ENCODE measurements around the gene S100A14. TPM values are rescaled to one million over a fixed set of nuclear protein-coding genes. Genes with fewer than 3 reads are reported as not detected.

S100A14 gene
- total and polyA plus RNA-seq, 9 of the 15 experiments (the other 6 are each of a cell fraction or from before 2014, with no cell fraction given), result 0.10 to 0.64 (median 0.24) TPM; not detected in 3

DNA sequence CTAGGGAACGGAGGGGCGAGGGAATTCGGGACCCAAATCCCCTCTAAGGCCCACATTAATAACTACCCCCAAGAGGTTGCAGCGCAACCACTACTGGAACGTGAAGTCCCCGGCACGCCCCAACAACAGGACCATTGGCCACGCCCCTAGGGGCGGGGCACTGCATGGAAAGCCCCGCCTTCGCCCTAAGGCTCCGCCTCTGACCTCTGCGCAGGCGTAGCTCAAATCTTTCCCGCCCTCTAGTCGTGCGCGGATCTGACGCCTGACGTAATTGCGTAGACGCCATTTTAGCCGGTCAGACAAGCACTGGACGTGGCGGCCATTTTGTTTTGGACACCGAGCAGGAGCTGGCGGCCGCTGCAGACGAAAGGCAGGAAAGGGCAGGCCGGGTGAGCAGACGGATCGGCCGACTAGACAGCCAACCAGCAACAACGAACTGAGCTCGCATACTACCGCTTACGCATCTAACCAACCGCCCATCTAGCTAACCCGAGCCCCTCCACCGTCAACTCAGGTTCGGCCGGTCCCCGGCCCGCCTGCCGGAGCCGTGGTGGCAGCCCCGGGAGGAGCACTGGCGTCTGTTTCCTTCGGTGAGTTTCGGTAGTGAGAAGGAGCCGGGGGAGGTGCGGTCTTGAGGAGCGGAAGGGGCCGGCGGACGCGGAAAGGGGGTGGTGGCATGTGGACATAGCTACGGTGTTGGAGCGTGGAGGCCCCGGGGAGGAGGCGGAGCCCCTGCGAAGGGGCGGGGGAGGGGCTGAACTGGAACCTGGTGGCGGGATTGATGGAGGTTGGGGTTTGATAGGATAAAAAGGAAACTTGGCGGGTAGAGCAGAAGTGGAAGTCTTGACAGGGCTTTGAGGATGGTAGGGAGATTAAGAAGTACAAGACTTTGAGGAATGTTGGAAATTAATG, 17.9 kb upstream of the S100A14 start, which contains the start of gene CHTOP (continued):
- TF ChIP-seq ZNF263 (CRISPR knock-in tag; IDR thresholded peaks at IDR 0.05; ENCODE audit: borderline replicate concordance) (peak; percentile 30; the same call in 1 of the 2 replicates), NR2C1 (IDR thresholded peaks at IDR 0.05) (peak; percentile 45; the same call in 1 of the 2 replicates), NR2C1 (tag; IDR thresholded peaks at IDR 0.05) (0 out of 2 replicates have a peak, but pooled peaks have one; percentile 17), EP300 (IDR thresholded peaks at IDR 0.05; ENCODE audit: low read length) (peak; percentile 8; the same call in 1 of the 2 replicates), EP400 (IDR thresholded peaks at IDR 0.05) (peak; percentile 99), OTX1 (CRISPR knock-in tag; IDR thresholded peaks at IDR 0.05) (no peak), FOXK2 (conservative IDR thresholded peaks at IDR 0.05 in 1 of 2, IDR thresholded peaks at IDR 0.05 in 1 of 2; ENCODE audit: low read depth in 2 of 2) (peak; percentile 90 to 96), ESRRB (CRISPR knock-in tag; IDR thresholded peaks at IDR 0.05; ENCODE audit: borderline replicate concordance) (no peak), KDM5B (IDR thresholded peaks at IDR 0.05; ENCODE audit: insufficient replicate concordance, low read depth, low read length) (peak; percentile 86), SRF (CRISPR knock-in tag; IDR thresholded peaks at IDR 0.05) (no peak; a peak in 2 of 4 replicates), MEF2D (tag; conservative IDR thresholded peaks at IDR 0.05; ENCODE audit: low read depth) (0 out of 2 replicates have a peak, but pooled peaks have one; percentile 52), HDAC2 (IDR thresholded peaks at IDR 0.05) (peak; percentile 60; the same call in 1 of the 2 replicates), FOXJ2 (tag; IDR thresholded peaks at IDR 0.05) (peak; percentile 72), NFXL1 (CRISPR knock-in tag; IDR thresholded peaks at IDR 0.05) (no peak), ZNF830 (CRISPR knock-in tag; IDR thresholded peaks at IDR 0.05) (no peak), ZNF584 (CRISPR knock-in tag; IDR thresholded peaks at IDR 0.05; ENCODE audit: low read depth) (no peak)
- TF ChIP-seq, protein P1, sequence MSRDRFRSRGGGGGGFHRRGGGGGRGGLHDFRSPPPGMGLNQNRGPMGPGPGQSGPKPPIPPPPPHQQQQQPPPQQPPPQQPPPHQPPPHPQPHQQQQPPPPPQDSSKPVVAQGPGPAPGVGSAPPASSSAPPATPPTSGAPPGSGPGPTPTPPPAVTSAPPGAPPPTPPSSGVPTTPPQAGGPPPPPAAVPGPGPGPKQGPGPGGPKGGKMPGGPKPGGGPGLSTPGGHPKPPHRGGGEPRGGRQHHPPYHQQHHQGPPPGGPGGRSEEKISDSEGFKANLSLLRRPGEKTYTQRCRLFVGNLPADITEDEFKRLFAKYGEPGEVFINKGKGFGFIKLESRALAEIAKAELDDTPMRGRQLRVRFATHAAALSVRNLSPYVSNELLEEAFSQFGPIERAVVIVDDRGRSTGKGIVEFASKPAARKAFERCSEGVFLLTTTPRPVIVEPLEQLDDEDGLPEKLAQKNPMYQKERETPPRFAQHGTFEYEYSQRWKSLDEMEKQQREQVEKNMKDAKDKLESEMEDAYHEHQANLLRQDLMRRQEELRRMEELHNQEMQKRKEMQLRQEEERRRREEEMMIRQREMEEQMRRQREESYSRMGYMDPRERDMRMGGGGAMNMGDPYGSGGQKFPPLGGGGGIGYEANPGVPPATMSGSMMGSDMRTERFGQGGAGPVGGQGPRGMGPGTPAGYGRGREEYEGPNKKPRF (IDR thresholded peaks at IDR 0.05; ENCODE audit: low read depth, low read length), result no peak
- TF ChIP-seq, protein P2, sequence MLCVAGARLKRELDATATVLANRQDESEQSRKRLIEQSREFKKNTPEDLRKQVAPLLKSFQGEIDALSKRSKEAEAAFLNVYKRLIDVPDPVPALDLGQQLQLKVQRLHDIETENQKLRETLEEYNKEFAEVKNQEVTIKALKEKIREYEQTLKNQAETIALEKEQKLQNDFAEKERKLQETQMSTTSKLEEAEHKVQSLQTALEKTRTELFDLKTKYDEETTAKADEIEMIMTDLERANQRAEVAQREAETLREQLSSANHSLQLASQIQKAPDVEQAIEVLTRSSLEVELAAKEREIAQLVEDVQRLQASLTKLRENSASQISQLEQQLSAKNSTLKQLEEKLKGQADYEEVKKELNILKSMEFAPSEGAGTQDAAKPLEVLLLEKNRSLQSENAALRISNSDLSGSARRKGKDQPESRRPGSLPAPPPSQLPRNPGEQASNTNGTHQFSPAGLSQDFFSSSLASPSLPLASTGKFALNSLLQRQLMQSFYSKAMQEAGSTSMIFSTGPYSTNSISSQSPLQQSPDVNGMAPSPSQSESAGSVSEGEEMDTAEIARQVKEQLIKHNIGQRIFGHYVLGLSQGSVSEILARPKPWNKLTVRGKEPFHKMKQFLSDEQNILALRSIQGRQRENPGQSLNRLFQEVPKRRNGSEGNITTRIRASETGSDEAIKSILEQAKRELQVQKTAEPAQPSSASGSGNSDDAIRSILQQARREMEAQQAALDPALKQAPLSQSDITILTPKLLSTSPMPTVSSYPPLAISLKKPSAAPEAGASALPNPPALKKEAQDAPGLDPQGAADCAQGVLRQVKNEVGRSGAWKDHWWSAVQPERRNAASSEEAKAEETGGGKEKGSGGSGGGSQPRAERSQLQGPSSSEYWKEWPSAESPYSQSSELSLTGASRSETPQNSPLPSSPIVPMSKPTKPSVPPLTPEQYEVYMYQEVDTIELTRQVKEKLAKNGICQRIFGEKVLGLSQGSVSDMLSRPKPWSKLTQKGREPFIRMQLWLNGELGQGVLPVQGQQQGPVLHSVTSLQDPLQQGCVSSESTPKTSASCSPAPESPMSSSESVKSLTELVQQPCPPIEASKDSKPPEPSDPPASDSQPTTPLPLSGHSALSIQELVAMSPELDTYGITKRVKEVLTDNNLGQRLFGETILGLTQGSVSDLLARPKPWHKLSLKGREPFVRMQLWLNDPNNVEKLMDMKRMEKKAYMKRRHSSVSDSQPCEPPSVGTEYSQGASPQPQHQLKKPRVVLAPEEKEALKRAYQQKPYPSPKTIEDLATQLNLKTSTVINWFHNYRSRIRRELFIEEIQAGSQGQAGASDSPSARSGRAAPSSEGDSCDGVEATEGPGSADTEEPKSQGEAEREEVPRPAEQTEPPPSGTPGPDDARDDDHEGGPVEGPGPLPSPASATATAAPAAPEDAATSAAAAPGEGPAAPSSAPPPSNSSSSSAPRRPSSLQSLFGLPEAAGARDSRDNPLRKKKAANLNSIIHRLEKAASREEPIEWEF (CRISPR knock-in tag; IDR thresholded peaks at IDR 0.05), result no peak
- TF ChIP-seq, protein P3, sequence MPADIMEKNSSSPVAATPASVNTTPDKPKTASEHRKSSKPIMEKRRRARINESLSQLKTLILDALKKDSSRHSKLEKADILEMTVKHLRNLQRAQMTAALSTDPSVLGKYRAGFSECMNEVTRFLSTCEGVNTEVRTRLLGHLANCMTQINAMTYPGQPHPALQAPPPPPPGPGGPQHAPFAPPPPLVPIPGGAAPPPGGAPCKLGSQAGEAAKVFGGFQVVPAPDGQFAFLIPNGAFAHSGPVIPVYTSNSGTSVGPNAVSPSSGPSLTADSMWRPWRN (IDR thresholded peaks at IDR 0.05; ENCODE audit: low read depth), result peak; percentile 33; the same call in 1 of the 2 replicates

Data from K562 (cell line).